Testis (tissue), 3 donors: ENCODE results near the gene TASL. TPM values are rescaled to one million over a fixed set of nuclear protein-coding genes. Genes with fewer than 3 reads are reported as not detected.

Experiments
- DNase-seq: peaks from one replicate; pipeline ENCODE4 v3.0.0-alpha.2; 2019
- H3K27ac ChIP-seq, 2 donors: fragments of 200-600 bp; sonication (generic); one replicate each; pipeline ENCODE4 v1.5.1; 2019
- H3K27me3 ChIP-seq: fragments of 200-600 bp; sonication (generic); one replicate; pipeline ENCODE4 v1.5.1; 2019
- H3K36me3 ChIP-seq: fragments of 200-600 bp; sonication (generic); one replicate; pipeline ENCODE4 v1.5.1; 2017; ENCODE audit warnings: low read depth; ENCODE audit errors: missing control alignments
- H3K4me1 ChIP-seq: fragments of 200-600 bp; sonication (generic); one replicate; pipeline ENCODE4 v1.5.1; 2019
- H3K4me3 ChIP-seq, 2 donors: fragments of 200-600 bp; sonication (generic); one replicate each; pipeline ENCODE4 v1.5.1; 2017 to 2019
- H3K9me3 ChIP-seq: fragments of 200-600 bp; sonication (generic); one replicate; pipeline ENCODE4 v1.5.1; 2017
- CTCF ChIP-seq, 3 experiments: fragments of 450-650 bp in 2 of 3; fragments of 200-600 bp in 1 of 3; sonication (generic) in 1 of 3; IDR thresholded peaks; one replicate each; pipeline ENCODE4 v1.5.1; 2016 to 2019; ENCODE audit warnings: antibody characterized with exemption in 3 of 3, mild to moderate bottlenecking in 2 of 3, moderate library complexity in 1 of 3
- POLR2A ChIP-seq: fragments of 450-650 bp; IDR thresholded peaks from one replicate; pipeline ENCODE4 v1.6.1; 2017; ENCODE audit warnings: antibody characterized with exemption, mild to moderate bottlenecking, moderate library complexity
- WGBS, 2 donors: methylation state at CpG; one replicate each; pipeline ENCODE4 v1.1.5; 2018; 5-methylcytosine and 5-hydroxymethylcytosine counted together
- intact Hi-C: fragments of 100-400 bp; cut with DNase I; formaldehyde crosslinking; loops from one replicate; pipeline ENCODE4 v1.15.1; 2023; ENCODE audit warnings: low total_unique reads
- polyA plus RNA-seq: library from polyadenylated mRNA; stranded (reverse); fragments of 350-450 nt; fragmentation: Illumina TruSeq; extraction: RNeasy Lipid Tissue Mini Kit (QIAGEN cat#74804); gene quantifications from one replicate; pipeline ENCODE4 v1.2.3, GENCODE V29; 2014; ENCODE audit warnings: low read depth, low replicate concordance; ENCODE audit not compliant: insufficient read depth
- total RNA-seq, 2 donors: library from RNA; depleted of rRNA; stranded (reverse); fragments of >200 nt; gene quantifications; one replicate each; pipeline ENCODE4 v1.2.3, GENCODE V29; 2016

TASL gene
- total and polyA plus RNA-seq, 3 donors from 2014 or later = 0.25 to 0.66 TPM; not detected in 1

- Histone ChIP-seq H3K4me3 (no peak overlapping the region), H3K4me1 (no peaks in the 10 kb centered on the region), H3K27ac (no peak overlapping the region), H3K27me3 (no peaks in the 10 kb centered on the region), H3K36me3 (no peaks in the 10 kb centered on the region), H3K9me3 (no peaks in the 10 kb centered on the region)
- intact Hi-C loops = no loop called here
- DNase-seq = no peak
- 47 to 94% methylated on average over 2 of the region's 2 CpGs for WGBS, 2 donors
- TF ChIP-seq CTCF (IDR thresholded peaks at IDR 0.05) (no peak), POLR2A (no peak)
These were observed 44.3 kb downstream of the TASL start for GRCh38 chrX:30533266-30533665.

- Histone ChIP-seq H3K27ac (no peak overlapping the region), H3K36me3 (no peaks in the 10 kb centered on the region), H3K9me3 (no peaks in the 10 kb centered on the region), H3K4me1 (no peaks in the 10 kb centered on the region), H3K4me3 (no peak overlapping the region), H3K27me3 (no peaks in the 10 kb centered on the region)
- intact Hi-C loops = no loop called here
- 80% methylated on average over 3 of the region's 3 CpGs; no CpG with 5 or more reads in 1 of the 2 donors for WGBS, 2 donors
- DNase-seq = no peak
- TF ChIP-seq CTCF (IDR thresholded peaks at IDR 0.05) = no peak
- no peak for TF ChIP-seq POLR2A
These were observed 47.0 kb downstream of the TASL start for GRCh38 chrX:30530606-30531005.

- Histone ChIP-seq H3K4me3 (no peak overlapping the region), H3K4me1 (no peaks in the 10 kb centered on the region), H3K27me3 (no peaks in the 10 kb centered on the region), H3K36me3 (no peaks in the 10 kb centered on the region), H3K9me3 (no peaks in the 10 kb centered on the region), H3K27ac (no peak overlapping the region)
- intact Hi-C loops = no loop called here
- 83 to 98% methylated on average over 4 of the region's 4 CpGs for whole genome bisulfite sequencing, 2 donors
- TF ChIP-seq CTCF (IDR thresholded peaks at IDR 0.05) (no peak), POLR2A (no peak)
- DNase-seq = no peak
These were observed 51.8 kb downstream of the TASL start for GRCh38 chrX:30525732-30526131.

GRCh38 chrX:30521440-30522182 is 56.0 kb downstream of the TASL start:
- Histone ChIP-seq H3K4me1 (no peaks in the 10 kb centered on the region), H3K27ac (no peak overlapping the region), H3K27me3 (no peaks in the 10 kb centered on the region), H3K9me3 (no peaks in the 10 kb centered on the region), H3K36me3 (no peaks in the 10 kb centered on the region), H3K4me3 (no peak overlapping the region)
- intact Hi-C loops = no loop called here
- WGBS, 2 donors = 84 to 88% methylated on average over 4 of the region's 4 CpGs
- TF ChIP-seq POLR2A = no peak
- TF ChIP-seq CTCF (IDR thresholded peaks at IDR 0.05) = no peak
- no peak for DNase-seq

- DNase-seq = no peak
- TF ChIP-seq POLR2A (no peak), CTCF (IDR thresholded peaks at IDR 0.05) (no peak)
These were observed 64.3 kb downstream of the TASL start for GRCh38 chrX:30513284-30513683.

More at GRCh38 chrX:30513284-30513683, 64.3 kb downstream of the TASL start:
- 69 to 76% methylated on average over 3 of the region's 3 CpGs for WGBS, 2 donors
- intact Hi-C loops = no loop called here
- Histone ChIP-seq H3K36me3 (no peaks in the 10 kb centered on the region), H3K4me1 (no peaks in the 10 kb centered on the region), H3K4me3 (no peak overlapping the region), H3K27me3 (no peaks in the 10 kb centered on the region), H3K27ac (no peak overlapping the region), H3K9me3 (no peaks in the 10 kb centered on the region)
